HG02642 (cell line): ENCODE data around the gene KLRC1.
"Not testable (repeated sequence)": the region's sequence is repeated elsewhere in the genome, so short reads cannot be mapped to it uniquely, and the experiment has no call there.

Source experiments
- ATAC-seq: cut with Tn5 transposase; IDR thresholded peaks from one replicate; pipeline ENCODE4 v1.9.1; 2021; ENCODE audit warnings: mild to moderate bottlenecking; ENCODE audit not compliant: unreplicated experiment, poor library complexity

The KLRC1 gene

DNA sequence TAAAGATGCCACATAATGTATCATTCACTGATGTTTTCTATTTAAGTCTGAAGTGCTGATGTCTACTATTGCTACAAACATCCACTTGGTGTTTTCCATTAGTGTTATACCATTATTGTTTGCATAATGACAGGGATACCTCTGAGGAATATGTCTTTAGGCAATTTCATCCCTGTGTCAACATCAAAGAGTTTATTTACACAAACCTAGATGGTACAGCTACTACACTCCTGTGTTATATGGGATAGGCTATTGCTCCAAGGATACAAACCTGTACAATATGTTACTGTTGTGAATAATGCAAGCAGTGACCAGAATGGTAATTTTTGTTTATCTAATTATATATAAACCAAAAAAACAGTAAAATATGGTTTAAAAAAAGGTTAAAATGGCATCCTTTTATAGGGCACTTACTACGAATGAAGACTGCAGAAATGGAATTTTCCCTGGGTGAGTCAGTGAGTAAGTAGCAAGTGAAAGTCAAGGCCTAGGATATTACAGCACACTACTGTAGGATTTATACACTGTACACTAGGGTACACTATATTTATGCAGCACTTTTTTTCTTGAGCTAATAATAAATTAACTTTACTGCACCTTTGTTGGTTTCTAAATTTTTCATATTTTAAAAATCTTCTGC is 28.8 kb downstream of the KLRC1 start:
- not testable (repeated sequence) for ATAC-seq

DNA sequence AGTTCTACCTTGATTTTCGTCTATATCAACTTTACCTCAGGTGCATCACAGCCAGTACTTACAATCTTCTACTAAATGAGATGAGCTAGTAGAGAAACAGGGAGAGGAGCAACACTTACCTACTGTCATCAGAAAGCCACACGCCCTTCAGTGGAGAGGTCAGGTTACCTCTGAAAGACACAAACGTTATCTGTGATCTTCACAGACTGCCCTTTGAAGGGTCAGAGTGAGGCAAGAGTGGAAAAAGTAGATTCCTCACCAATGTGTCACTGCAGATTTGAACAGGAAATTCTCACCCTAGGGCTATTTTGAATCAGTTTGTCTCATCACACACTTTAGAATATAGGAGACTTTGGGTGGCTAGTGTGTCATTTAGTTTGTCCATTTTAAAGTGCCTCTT is 31.0 kb downstream of the KLRC1 start:
- not testable (repeated sequence) for ATAC-seq

- not testable (repeated sequence) for ATAC-seq
Measured at GRCh38 chr12:10420334-10420733, 32.8 kb downstream of the KLRC1 start, which contains the start of gene KLRC3. KLRC3 (minus strand) TSS chr12:10420595; CDS start chr12:10420550, 45 bp downstream.

DNA sequence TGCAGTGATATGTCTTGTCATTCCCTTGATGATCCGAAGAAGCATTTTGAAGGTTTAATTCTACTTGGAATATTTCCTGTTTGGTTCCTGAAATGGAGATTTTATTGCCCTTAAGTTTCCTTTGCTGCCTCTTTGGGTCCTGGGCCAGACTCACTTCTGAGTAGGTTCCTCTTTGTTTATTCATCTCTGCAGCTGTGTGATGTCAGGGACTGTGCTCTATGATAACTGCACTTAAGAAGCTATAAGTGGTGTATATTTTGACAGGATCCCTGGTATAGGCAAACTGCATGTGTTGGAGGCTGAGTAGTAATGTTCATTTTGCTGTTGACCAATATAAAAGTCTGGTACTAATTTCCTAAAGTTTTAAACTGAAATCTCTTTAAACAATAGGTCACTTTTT is 43.8 kb downstream of the KLRC1 start, which contains the start of gene KLRC4:
Gene KLRC4 (minus strand): TSS at position 366 of the 400 bp plus-strand sequence. CDS start 182 bp downstream, at position 184.
- no peak for ATAC-seq

GRCh38 chr12:10408842-10409241 is 44.3 kb downstream of the KLRC1 start:
- no peak for ATAC-seq

- no peak for ATAC-seq
Measured at GRCh38 chr12:10406725-10407124, 46.5 kb downstream of the KLRC1 start.

DNA sequence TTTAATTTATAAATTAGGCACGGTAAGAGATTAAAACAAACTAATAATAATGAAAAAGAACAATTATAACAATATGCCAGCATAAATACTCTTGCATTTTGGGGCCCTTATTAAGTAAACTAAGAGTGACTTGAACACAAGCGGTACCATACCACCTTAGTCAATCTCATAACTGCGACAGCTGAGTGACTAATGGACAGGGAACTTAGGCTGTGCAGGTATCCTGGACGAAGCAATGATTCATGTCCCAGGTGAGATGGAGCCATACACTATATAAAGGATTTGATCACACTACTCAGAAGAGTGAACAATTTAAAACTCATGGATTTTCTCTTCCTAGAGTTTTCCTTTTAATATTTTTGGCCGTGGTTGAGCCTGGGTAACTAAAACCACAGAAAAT is 47.9 kb downstream of the KLRC1 start:
- no peak for ATAC-seq

DNA sequence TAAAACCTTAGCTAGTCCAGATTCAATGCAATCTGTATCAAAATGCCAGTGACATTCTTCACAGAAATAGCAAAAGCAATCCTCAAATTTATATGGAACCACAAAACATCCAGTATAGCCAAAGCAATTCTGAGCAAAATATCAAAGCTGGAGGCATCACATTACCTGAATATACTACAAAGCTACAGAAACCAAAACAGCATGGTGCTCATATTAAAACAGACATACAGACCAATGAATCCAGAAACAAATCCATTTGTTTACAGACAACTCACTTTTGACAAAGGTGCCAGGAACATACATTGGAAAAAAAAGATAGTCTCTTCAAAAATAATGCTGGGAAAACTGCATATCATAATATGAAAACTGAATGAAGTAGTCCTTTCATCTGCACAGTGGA is 48.4 kb downstream of the KLRC1 start:
- no peak for ATAC-seq

DNA sequence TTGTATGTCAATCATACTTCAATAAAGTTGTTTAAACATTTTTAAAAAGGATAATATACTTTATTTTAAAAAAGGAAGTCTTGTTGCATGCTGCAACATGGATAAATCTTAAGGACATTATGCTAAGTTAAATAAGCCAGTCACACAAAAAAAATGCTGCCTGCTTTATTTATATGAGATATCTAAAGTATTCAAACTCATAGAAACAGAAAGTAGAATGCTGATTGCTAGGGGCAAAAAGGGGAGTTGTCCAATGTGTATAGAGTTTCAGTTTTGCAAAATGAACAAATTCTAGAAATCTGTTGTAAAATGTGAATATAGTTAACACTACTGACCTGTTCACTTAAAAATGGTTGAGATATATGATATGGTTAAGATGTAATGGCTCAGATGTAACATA is 52.3 kb downstream of the KLRC1 start:
- no peak for ATAC-seq

DNA sequence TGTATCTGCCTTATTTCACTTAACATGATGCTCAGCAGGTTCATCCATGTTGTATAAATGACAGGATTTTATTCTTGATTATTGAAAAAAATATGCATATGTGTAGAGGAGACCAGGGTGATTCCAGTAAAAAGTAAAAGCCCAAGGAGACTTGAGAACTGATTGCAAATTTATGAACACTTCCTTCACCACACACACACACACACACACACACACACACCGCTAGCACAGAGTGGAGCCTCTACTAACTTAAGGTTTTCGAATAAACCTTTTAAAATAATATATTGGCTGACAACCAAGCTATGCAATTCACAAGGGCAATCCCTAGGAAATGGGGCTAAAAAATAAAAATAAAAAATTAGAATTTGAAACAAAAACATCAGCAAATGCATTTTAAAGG is 55.0 kb downstream of the KLRC1 start:
- no peak for ATAC-seq

GRCh38 chr12:10397296-10397695 is 55.9 kb downstream of the KLRC1 start:
- no peak for ATAC-seq

DNA sequence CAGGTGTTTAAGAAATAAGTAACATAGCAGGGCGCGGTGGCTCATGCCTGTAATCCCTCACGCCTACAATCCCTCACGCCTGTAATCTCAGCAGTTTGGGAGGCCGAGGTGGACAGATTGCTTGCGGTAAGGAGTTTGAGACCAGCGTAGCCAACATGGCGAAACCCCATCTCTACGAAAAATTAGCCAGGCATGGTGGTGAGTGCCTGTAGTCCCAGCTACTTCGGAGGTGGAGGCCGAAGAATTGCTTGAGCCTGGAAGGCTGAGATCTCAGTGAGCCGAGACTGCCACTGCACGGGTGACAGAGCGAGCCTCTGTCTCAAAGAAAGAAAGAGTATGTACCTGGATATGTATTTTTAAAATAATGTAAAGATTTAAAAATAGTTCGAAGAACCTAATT is 57.0 kb downstream of the KLRC1 start:
- ATAC-seq = not testable (repeated sequence)
